CD4-positive, alpha-beta T cell treated with Interleukin-6 for 4 hours (primary cell): ENCODE results near the gene ACOT7.
"Not testable (repeated sequence)": the region's sequence is repeated elsewhere in the genome, so short reads cannot be mapped to it uniquely, and the experiment has no call there.

ENCODE experiments used
- DNase-seq: peaks from one replicate; pipeline ENCODE4 v3.0.0-alpha.2; 2020; ENCODE audit warnings: mixed read lengths

ACOT7 gene

GRCh38 chr1:6219641-6220040 lies 173.9 kb downstream of the ACOT7 start:
- DNase-seq: not testable (repeated sequence)

DNA sequence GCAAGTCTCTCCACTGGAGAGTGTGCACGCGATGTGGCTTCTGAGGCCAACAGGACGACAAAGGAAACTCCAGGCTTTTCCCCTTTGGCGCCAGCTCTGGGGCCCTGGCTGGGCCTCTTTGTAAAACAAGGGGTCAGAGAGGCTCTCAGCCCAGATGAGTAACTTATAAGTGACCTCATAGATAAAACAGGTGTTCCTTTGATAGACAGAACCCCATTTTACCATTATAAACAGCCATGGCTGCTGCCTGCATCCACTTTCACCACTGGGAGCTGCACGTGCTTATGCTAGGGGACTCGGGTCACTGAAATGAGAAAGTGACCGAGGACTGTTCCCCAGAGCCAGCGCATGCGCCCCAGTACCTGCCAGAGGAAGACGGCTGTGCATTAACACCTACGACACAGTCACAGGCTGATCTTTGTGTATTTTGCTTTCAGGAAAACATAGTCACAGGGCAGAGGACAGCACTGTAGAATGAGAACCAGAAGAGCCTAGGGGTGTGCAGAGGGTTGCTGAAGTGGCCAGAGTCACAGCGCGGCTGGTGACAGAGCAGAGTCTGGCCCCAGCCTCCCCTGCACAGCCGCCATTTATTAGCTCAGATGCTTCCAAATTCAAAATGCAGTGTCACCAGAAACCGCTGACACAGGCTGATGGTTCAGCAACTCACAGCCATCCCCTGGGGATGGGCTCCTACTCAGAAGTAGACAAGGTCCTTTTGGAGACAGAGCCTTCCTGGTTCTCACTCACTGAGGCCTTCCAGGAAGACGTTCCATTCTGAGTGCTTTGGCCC lies 175.0 kb downstream of the ACOT7 start:
- DNase-seq: no peak
